Esophagus muscularis mucosa (tissue), 3 donors: ENCODE results near the gene C1orf94.

Experiments
- CTCF ChIP-seq, 3 experiments: fragments of 200-600 bp in 2 of 3; fragments of 450-650 bp in 1 of 3; sonication (generic) in 2 of 3; IDR thresholded peaks; one replicate each; pipeline ENCODE4 v1.5.1; 2017 to 2019; ENCODE audit warnings: antibody characterized with exemption in 3 of 3, mild to moderate bottlenecking in 2 of 3, moderate library complexity in 1 of 3
- POLR2A ChIP-seq: fragments of 450-650 bp; IDR thresholded peaks from one replicate; pipeline ENCODE4 v1.6.1; 2017; ENCODE audit warnings: antibody characterized with exemption, moderate library complexity, mild to moderate bottlenecking, low read depth
- POLR2AphosphoS5 ChIP-seq, 2 donors: sonication (generic); formaldehyde crosslinking; IDR thresholded peaks; one replicate each; pipeline ENCODE4 v1.6.1; 2017; ENCODE audit warnings: antibody characterized with exemption in 2 of 2

- TF ChIP-seq POLR2AphosphoS5 (IDR thresholded peaks at IDR 0.05) (no peak), POLR2A (no peak), CTCF (IDR thresholded peaks at IDR 0.05) (no peak)
Observed at GRCh38 chr1:34153246-34153645, 23.5 kb upstream of the C1orf94 start.
